ENCODE results near the gene CISTR. TPM values are rescaled to one million over a fixed set of nuclear protein-coding genes. Genes with fewer than 3 reads are reported as not detected.

The CISTR gene
- total RNA-seq, 1 donor from 2014 or later: not detected

DNA sequence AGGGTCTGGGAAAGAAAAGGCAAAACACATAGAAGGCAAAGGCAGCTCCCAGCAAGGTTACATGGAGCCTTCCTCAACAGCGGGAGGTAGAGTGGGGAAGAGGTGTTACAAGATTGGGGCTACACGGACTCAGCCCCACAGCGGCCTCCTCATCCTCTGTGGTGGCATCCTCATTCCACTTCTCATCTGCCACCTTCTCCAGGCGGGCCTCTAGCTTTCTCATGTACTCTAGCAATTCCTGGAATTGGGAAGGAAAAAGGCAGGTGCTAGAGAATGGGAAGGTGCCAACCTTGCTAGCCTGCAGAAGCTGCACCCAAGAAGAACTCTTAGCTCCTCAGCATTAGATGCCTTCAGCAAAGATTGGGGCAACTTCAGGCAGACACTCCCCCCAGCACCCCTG is 37.8 kb downstream of the CISTR start:
- no peak overlapping the region for H3K4me3 ChIP-seq (ENCODE audit: low read depth, low read length)
- TF ChIP-seq, protein P1, sequence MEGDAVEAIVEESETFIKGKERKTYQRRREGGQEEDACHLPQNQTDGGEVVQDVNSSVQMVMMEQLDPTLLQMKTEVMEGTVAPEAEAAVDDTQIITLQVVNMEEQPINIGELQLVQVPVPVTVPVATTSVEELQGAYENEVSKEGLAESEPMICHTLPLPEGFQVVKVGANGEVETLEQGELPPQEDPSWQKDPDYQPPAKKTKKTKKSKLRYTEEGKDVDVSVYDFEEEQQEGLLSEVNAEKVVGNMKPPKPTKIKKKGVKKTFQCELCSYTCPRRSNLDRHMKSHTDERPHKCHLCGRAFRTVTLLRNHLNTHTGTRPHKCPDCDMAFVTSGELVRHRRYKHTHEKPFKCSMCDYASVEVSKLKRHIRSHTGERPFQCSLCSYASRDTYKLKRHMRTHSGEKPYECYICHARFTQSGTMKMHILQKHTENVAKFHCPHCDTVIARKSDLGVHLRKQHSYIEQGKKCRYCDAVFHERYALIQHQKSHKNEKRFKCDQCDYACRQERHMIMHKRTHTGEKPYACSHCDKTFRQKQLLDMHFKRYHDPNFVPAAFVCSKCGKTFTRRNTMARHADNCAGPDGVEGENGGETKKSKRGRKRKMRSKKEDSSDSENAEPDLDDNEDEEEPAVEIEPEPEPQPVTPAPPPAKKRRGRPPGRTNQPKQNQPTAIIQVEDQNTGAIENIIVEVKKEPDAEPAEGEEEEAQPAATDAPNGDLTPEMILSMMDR (conservative IDR thresholded peaks at IDR 0.05; ENCODE audit: low read depth, low read length): no peak
- no peak for DNase-seq (ENCODE audit: low read depth)

DNA sequence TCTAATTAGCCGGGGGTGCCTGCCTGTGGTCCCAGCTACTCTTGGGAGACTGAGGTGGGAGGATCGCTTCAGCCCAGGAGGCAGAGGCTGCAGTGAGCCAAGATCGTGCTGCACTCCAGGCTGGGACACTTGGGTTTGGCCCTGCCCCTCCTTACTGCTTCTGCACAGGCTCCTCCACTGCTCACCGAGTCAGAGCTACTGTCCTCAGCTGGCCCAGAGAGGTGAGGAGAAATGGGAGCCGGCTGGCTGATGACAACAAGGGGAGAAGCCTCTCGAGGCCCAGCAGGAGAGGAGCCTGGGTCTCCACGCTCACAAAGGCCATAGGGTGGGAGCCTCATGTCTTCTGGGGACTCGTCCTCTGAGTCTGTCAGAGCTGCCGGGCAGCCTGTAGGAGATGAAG is 38.3 kb downstream of the CISTR start:
- H3K4me3 ChIP-seq (ENCODE audit: low read depth, low read length): no peak overlapping the region
- no peak for DNase-seq (ENCODE audit: low read depth)
- TF ChIP-seq, protein P1 (conservative IDR thresholded peaks at IDR 0.05; ENCODE audit: low read depth, low read length): no peak

DNA sequence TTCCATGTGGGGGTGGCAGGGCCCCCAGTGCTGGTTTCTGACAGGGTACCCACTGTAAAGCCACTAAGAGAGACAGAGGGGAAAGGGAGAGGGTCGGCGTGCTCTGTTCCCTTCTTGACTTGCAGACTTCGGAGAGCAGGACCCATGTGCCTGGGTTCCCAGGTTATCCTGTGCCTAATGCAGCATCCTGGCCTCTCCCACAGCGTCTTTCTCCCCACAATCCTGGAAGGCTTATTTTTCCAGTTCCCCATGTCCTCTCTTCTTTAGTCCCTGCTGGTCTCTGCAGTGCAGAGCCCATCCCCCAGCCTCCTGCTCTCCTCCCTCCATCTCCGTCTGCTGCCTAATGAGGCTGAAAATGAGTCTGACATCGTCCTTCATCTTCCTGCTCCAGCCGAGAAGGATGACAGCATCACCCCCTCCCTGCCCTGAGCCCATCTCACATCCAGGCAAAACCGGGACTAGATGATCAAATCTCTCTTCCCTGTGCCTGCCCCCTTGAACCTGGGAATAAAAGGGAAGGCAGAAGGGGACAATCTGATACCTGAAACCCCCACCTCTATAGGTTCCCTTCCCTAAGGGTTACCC is 39.6 kb downstream of the CISTR start:
- no peak overlapping the region for H3K4me3 ChIP-seq (ENCODE audit: low read depth, low read length)
- TF ChIP-seq, protein P1 (conservative IDR thresholded peaks at IDR 0.05; ENCODE audit: low read depth, low read length): no peak
- no peak for DNase-seq (ENCODE audit: low read depth)

DNA sequence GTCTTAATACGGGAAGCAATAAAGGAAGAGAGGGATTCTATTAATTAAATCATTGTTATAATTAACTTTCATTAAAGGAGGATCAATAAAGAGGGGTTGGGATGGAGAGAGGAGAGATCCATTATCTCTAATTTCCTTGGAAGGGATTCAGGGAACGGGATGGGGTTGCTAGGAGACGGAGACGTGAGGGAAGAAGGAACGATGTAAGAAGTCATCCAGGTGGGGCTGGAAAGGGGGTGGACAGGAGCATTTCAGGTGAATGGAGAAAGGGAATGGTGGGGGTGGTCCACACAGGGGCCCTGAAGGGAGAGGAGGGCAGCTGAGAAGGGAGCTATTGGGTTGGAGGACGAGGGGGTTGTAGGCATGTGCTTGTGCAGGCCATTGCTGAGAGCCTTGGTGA is 41.7 kb downstream of the CISTR start:
- no peak for DNase-seq (ENCODE audit: low read depth)
- TF ChIP-seq, protein P1 (conservative IDR thresholded peaks at IDR 0.05; ENCODE audit: low read depth, low read length): no peak
- no peak overlapping the region for H3K4me3 ChIP-seq (ENCODE audit: low read depth, low read length)

DNA sequence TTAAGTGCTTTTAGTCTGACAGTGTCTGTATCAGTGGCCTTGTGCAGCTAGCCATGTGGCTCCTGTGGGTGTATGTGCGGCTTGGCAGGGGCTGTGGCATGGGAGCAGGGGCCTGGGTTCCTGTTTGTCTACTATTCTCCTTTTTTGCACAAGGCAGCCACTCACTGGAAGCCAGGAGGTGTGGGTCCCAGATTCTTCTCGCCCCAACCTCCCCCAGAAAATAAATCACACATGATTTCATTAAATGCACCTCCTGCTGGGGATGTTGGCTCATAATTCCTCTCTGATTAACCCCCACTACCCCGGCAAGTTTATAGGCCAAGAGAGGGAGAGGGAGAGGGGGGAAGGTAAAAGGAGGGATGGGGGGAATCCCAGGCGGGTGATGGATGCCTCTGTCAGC is 42.1 kb downstream of the CISTR start:
- TF ChIP-seq, protein P1 (conservative IDR thresholded peaks at IDR 0.05; ENCODE audit: low read depth, low read length): no peak
- no peak for DNase-seq (ENCODE audit: low read depth)
- no peak overlapping the region for H3K4me3 ChIP-seq (ENCODE audit: low read depth, low read length)

DNA sequence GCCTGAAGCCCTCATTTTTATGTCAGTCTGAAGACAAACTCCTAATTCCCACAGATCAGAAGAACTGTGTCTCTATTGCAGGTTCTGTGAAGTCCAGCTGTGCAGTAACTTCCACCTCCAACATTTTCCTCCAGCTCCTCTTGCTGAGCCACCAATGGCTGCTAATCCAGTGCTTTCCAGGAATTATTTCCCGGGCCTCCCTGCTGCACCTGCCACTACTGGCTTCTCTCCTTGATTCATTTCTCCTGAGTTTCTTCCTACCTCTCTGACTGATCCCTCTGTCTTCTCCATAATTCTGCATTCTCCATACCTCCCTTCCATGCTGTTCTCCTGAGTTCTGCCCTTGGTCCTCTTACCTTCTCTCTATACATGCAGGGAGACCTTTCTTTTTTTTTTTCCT is 45.7 kb downstream of the CISTR start:
- DNase-seq (ENCODE audit: low read depth): no peak
- H3K4me3 ChIP-seq (ENCODE audit: low read depth, low read length): no peak overlapping the region
- TF ChIP-seq, protein P1 (conservative IDR thresholded peaks at IDR 0.05; ENCODE audit: low read depth, low read length): no peak

DNA sequence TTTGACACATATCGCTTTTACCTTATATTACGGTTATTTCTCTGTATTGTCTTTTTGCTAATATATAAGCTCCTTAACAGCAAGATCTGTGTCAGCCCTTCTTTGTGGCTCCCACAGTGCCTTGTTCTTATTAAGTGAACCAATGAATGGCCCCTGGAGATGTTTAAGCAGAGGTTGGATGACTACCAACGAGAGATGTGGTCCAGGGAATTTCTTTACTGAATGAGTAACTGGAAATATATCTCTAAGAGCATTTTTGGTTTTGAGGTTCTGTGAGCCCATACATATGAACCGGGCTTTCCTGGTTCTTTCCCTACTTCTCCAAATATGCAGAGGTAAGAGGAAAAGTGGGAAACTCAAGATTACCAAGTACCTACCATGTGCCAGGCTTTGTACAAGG is 48.0 kb downstream of the CISTR start:
- no peak for DNase-seq (ENCODE audit: low read depth)
- H3K4me3 ChIP-seq (ENCODE audit: low read depth, low read length): no peak overlapping the region
- TF ChIP-seq, protein P1 (conservative IDR thresholded peaks at IDR 0.05; ENCODE audit: low read depth, low read length): no peak
